SKM-1 (cell line): ENCODE data around the gene IGFBP7.

Source experiments
- DNase-seq: peaks from one replicate; lab custom pipeline; 2025; ENCODE audit not compliant: unreplicated experiment; lab: John Stamatoyannopoulos, UW

IGFBP7 gene

DNA sequence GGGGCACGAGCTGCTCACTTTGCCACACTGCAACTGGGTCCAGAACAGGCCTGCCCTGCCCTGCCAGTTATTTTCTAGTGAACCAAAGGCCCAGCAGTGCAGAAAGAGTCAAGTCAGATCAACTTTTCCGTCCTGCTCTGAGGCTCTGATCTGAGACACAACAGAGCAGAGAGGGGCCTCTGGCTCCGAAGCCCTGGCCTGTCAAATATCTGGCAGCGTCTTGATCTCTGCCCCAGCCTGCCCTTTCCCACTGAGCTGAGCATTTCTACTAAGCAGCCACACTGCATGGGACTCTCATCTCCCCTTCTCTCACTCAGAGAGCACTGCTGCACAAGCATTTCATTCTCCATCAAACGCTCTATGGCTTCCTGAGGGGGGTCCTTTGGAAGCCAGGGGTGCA lies 11.8 kb downstream of the IGFBP7 start:
- no peak for DNase-seq

DNA sequence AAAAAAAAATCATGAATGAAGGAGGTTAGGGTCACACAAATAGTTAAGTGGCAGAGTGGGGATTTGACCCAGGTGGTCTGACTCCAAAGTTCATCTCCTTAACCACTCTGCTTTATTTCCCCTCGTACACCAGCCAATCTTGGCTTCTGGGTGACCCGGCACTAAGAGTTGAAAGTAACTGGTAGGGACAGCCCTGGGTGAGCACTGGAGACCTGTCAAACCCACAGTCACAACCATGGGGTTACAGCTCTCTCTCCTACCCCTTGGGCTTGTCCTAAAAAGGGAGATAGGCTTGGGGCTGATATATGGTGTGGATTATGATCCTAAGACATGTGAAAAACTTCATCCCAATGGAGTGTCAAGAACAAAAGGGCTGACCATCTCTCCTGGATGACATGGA lies 12.5 kb downstream of the IGFBP7 start:
- DNase-seq: no peak

DNA sequence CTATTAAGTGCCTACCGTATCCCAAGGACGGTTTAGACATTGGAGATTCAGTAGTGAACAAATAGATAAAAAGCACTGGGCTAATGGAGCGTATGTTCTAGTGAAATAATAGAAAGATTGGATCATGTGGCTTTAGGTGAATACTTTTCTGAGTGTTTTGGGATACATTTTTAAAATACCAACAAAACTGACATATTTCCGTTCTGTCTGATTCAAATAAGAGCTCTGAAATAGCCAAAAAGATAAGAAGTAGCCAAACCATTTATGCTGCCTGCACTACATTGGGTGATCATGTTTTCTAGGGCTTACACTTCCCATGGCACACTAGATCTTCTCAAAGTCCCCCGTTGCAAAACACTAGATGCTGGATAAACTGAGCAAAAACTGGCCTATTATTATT lies 14.2 kb downstream of the IGFBP7 start:
- no peak for DNase-seq

DNA sequence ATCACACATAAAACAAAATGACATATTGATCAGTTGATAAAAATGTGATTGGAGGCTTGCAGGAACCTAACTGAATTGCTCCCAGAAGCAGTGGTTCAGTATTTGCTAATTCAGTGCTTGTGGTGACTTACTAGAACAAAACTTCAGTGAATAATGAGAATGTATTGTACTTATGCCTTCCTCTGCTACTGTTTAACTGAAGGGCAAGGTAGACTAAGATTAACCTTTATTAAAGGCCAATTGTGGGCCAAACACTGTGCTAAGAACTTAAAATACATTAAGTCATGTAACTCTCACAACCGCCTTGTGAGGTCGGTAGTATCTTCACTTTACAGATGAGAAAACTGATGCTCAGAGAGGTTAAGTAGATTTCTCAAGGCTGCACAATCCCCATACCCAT lies 14.9 kb downstream of the IGFBP7 start:
- no peak for DNase-seq

DNA sequence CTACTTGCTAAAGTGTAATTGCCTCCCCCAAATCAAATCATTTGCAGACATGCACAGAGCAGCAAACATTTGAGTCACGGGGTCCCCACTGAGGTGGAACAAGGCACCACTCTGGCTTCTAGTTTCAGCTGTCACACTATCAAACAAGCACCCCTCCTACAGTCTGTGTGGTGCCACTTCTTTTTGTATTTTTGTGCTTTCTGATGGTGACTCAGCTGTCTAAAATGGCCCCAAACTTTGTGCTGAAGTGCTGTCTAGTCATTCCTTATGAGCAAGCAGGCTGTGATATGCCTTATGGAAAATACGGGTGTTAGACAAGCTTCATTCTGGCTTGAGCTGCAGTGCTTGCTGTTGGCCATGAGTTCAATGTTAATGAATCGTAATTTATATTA lies 15.4 kb downstream of the IGFBP7 start:
- DNase-seq: no peak

DNA sequence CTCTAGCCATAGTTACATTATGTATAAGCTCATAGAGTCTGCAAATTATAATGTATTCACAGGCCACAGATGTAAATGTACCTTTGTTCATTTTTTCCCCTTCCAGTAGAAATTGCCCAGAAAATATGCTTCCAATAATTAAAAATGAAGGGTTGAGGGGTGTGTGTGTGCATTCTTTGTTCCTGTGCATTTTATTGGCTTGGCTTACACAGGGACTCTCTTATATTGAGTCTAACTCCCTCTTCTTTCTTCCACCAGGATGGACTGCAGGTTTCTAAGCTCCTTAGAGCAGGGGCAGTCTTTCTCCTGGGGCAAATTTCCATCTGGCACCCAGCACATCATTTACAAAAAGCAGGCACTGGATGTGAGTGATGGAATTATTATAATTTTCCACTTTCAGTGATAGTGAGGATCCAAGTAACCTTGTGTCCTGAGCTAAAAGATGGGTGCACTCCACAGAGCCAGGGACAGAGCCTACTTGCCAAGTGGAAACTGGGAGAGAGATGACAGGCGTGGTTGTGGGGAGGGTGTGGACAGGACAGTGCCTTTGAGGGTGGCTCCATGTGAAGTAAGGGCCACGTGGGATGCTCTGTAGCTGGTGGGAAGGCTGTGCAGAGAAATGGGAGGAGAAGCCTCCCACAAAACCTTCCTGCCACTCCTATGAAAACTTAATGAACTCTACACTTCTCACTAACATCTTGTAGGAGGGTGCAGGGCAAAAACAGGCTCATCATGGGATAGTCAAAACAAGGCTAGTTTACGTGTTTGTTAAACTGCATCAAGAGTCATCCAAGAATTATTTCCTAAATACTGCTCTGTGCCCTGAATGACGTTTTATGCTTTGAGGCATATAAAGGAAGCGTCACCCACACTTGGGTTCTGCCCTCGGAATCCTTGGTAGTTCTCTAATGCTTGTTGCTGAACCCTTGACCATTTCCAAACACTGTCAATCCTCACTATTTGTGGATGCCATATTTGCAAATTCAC lies 16.0 kb downstream of the IGFBP7 start:
- no peak for DNase-seq

DNA sequence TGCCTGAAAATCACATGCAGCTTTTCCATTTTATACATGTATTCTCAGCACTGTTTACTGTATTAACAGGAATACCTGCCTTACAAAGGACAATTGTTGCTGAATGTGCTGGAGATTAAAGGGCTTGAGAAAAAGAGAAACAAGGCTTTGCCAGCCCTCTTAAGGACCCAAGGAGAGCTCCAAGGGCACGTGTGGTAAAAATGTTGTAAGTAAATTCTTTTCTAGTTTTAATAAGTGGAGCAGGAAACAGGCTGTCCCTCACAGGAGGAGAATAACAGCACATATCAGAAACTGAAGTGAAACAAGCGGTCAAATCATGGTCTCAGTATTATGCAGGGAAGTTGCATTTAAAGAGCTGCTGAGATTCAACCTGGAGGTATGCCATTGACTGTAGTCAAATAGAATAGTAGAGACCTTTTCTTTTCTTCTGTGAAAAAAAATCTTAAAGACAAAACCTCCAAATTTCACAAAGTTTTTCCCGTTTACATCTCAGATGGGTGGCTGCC lies 18.5 kb downstream of the IGFBP7 start:
- no peak for DNase-seq

DNA sequence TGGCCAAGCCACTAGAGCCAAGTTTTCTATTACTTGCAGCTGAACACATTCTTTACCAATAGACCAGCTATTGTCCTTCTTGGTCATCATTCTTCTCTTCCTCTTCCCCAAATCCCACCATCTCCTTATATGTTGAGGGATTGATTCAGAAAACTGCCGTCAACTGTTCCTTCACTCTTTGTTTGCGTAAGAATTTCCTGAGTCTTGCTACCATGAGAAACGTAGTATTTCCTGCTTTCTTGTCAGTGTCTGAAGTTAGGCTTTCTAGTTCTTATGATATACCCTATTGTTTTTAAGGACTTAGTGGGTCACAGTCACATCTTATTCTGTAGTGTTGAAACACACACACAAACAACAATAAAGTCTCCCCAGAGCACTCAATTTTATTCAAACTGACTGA lies 20.1 kb downstream of the IGFBP7 start:
- no peak for DNase-seq

DNA sequence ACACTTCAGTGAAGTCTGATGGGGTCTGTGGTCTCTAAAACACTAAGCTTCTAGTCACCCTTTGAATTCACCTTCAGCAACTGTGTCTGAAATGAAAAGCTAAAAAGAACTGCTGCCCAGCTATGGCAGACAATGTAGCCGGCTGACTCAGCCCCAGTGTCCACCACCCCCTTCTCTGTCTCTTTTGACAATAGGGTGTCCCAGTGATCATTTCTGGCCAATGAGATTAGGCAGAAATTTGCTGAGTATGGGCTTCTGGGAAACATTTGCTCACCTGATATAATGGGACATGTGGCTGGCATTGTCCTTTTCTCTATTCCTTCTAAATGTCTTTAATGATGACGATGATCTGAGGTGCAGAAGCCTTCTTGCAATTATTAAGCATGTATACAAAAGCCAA lies 20.6 kb downstream of the IGFBP7 start:
- no peak for DNase-seq

DNA sequence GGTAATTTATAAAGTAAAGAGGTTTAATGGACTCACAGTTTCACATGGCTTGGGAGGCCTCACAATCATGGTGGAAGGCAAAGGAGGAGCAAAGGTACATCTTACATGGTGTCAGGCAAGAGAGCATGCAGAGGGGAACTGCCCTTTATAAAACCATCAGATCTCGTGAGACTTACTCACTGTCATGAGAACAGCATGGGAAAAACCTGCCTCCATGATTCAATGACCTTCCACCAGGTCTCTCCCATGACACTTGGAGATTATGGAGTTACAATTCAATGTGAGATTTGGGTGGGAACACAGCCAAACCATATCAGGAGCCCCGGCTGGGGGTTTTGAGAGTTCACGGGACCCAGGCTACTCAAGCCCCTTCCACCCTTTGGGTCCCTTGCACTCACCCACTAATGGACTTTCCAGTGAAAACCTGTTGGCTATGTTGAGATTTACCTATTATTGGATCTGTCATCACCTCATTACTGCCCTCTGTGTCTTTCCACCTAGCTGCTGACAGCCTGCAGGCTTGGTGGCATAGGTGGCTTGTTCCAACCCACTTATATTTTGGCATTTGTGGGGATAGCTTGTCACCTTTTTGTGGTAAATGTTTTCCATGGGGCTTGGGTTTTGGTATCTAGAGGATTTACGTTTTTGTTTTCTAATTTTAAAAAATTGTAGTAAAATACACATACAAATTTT lies 24.0 kb downstream of the IGFBP7 start:
- no peak for DNase-seq

DNA sequence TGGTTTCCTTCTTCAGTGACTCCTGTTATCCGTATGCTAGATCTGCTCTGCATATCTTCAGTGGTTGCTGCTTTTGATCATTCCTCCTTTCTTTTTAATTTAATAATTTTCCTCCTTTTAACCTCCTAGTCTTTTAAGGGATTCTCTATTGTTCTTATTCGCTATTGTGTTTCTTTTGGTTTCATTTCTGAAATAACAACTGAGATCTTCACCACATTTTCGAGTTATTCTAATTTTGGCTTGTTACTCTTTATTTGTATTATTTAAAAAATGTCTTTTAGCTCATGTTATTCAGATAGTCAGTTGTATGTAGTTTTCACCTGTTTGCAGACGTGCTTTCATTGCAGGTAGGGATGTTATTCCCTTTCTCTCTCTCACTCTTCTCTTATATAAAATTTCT lies 24.9 kb downstream of the IGFBP7 start:
- DNase-seq: no peak

DNA sequence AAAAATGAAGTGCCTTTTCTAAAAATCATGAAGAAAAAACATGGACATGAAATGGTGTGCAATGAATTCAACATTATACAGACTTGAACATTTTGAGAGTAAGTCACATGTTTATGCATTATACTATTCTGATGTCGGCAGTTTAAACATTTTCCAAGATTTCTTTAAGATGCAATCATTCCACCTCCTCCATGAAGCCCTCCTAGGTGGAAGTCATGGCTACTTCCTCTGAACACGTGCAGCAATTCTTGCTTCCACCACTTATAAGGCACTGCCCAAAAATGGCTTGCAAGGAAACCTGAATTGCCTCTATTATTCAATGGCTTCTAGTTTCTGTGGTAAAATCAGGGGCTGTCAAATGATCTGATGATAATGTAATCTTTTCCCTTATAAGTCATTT lies 25.8 kb downstream of the IGFBP7 start:
- no peak for DNase-seq

DNA sequence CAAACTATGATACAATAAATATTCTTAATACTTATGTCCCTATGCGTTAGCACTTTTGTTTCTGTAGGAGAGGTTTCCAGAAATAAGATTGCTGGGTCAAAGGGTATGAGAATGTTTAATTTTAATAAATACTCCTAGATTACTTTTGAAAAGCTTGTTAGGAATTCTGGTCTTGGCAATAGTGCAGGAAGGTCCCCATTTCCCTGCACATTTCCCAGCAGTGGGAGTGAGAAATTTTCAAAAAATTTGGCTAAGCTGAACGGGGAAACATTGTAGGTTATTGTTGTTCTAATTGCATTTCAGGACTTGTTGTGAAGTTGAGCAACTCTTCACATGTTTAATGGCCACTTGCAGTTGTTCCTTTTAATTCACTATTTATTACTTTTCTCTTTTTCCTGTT lies 27.1 kb downstream of the IGFBP7 start:
- no peak for DNase-seq

DNA sequence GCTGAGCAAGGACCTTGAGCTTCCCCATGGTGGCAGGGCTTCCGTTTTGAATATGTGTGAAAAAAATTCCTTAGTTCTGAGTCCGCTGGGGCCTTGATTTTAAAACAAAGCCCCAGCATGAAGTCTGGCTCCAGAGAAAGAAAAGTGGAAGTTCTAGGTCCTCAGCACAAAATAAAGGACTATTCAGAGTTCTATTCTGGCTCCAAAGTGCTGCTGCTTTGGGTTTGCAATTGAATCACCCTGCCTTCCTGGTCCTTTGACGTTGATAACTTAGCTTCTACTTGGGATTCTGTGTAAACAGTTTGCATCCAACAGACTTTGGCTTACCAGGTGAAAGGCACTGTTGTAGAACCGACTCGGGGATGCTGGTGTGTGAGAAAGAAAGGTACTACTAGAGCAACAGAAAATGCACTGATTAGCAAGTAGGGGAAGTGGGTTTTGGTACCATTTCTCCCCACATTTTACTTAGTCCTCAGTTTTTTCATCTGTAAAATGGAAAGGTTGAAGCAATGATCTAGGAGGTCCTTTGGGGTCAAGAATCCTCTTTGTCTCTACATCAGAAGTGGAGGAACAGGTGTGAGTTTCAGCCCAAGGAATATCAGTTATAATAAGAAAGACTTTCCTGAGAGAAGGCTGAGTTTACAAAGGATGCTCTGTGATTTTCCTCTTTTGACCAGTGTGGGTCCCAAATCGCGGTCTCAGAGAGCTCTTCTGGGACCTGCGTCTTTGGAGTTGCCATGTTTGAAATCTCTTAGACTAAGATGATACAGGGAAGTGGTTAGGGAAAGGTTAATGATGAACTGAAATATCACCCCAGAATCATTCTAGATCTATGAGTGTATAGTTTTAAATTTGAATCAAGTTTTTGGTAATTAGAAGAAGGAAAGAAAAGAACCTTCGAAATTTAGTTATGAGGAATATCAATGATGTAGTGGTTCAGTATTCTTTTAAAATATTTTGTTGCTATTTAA lies 28.2 kb downstream of the IGFBP7 start:
- DNase-seq: no peak

DNA sequence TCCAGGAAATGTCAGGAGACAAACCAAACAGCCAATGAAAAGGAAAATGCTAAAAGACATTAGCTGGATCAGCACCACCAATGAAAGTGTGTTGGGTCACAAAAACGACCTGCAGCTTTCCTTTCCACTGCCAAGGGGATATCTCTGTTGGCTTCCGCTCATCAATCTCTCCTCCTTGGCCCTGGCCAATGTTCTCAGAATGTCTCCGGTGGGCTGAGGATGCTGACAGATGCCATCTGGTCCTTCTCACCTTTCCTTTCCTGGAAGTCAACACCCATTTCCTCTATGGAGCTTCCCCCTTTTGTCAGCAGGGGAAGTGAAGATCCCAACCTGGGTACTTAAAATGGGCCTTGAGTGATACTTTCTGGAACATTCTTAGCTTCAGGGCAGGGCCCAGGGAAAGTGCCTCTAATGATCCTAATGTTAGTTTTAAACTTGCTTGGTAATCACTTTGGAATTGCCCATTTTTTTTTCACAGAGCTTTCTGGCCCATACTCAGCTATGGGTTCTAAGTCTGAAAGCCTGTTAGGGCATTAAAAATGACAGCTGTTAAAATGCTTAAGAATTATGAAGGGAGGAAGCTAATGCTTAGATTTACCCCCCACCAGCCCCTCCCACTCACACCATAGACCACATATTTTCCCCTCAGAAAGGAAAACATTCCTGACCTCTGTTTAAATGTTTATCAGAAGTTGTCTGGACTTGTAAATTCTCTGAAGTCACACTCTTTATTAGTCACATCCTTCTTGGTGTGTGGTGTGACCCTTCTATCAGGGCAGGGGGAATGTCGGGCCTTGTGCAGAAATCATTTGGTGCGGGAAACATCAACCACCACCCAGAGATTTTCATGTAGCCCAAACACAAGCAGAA lies 29.2 kb downstream of the IGFBP7 start:
- no peak for DNase-seq

DNA sequence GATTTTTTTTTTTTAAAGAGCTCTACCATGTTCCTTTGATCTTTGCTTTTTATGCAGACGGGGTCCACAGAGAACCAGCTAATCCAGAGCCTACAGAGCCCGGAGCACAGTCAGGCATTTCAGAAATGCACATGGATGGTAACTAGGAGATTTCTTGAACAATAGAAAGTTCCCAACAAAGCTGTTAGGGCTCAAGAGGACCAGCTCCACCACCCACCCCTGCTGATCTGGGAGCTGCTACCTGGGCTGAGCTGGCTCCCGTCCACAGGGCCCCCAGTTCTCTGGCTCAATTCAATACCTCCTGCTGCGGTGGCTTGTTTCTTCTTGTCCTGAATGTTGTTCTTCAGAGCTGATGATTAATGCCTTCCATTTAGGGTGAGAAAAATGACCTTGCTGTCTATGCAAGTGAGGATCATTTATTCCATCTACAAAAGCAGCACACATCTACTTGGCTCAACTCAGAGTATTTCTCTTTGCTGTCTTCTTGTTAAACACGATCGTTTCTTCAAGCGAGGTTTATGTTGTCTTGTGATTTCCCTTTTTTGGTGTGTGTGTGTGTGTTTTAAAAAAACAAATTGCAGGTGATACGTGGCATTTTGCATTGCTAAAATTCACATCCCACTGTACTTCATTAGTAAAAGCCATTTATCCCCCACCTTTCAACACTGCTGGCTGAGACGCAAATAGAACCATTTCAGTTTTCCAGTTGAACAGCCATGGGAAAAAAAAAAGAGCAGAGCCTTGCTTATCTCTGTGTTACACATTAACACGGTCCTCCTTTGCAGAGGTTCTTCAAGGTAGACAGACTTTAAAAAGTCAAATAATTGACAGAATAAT lies 31.3 kb downstream of the IGFBP7 start:
- no peak for DNase-seq

DNA sequence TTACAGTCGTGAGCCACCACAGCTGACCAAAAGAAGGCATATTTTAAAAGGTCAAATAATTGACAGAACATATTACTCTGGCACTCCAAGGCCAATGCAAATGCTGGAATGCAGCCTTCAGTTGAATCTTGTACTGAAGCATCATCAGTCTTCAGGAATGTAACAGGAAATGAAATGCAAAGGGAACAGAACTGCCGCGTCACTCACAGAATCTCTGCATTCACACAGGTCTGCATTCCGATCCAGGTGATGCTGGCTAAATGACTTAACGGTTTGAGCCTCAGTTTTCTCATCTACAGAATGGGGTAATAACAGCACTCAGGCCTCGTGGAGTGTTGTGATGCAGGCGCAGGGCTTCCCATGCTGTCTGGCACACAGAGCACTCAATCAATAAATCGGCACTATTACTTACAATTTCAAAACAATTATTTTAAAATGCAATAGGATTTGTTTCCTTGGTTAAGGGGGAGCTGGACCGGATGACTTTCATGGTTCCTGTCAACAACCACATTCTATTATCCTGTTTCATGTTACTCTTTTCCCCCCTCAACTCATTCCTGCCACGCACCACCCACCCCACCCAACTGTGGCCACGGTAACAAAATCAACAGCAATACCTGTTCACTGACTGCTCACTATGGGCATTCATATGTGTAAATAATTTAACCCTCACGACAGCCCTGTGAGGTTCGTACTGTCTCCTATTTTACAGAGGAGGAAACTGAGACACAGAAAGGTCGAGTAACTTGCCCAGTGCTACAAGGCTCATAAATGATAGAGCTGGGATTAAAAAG lies 32.4 kb downstream of the IGFBP7 start:
- DNase-seq: no peak

DNA sequence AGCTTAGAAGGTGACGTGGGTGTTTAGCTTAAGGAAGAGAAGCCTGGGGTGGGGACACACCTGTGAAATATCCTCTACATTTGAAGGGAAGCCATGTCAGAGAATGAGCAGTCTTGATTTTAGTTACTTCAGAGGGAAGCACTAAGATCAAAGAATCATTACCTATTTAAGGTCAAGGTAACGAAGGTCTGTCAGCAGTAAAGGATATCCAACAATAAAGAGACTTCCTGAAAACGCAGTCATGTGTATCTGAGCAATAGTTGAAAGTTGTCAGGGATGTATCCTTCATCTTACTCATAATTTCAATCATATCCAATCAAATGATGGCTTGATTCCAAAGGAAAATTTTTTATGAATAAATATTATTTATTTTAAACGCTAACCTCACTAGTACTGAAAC lies 33.5 kb downstream of the IGFBP7 start:
- DNase-seq: no peak
